Stimulated activated naive CD8-positive, alpha-beta T cell treated with anti-CD3 and anti-CD28 coated beads, Interleukin-15, amount 100 ng/mL, for 72 hours (primary cell): ENCODE data around the gene ADAR.

Source experiments
- ATAC-seq: fragments of 150-1000 bp; cut with Tn5 transposase; 2 replicates; pipeline ENCODE4 v1.10.0; 2021; ENCODE audit warnings: mild to moderate bottlenecking, moderate library complexity
- DNase-seq, 2 donors: peaks; one replicate each; pipeline ENCODE4 v3.0.0; 2021 to 2022
- H3K27ac Mint-ChIP-seq, 2 donors: one replicate each; pipeline ENCODE4 v1.8.0; 2022; ENCODE audit warnings: mild to moderate bottlenecking in 2 of 2, mixed read lengths in 2 of 2, moderate library complexity in 2 of 2
- H3K27me3 Mint-ChIP-seq: one replicate; pipeline ENCODE4 v1.8.0; 2022; ENCODE audit warnings: mixed read lengths
- H3K4me1 Mint-ChIP-seq: one replicate; pipeline ENCODE4 v1.8.0; 2022; ENCODE audit warnings: mild to moderate bottlenecking, mixed read lengths
- H3K4me3 Mint-ChIP-seq, 2 donors: one replicate each; pipeline ENCODE4 v1.8.0; 2022; ENCODE audit warnings: mild to moderate bottlenecking in 2 of 2, mixed read lengths in 2 of 2, moderate library complexity in 1 of 2
- H3K9me3 Mint-ChIP-seq, 2 donors: one replicate each; pipeline ENCODE4 v1.8.0; 2022; ENCODE audit warnings: mixed read lengths in 2 of 2

Gene ADAR

DNA sequence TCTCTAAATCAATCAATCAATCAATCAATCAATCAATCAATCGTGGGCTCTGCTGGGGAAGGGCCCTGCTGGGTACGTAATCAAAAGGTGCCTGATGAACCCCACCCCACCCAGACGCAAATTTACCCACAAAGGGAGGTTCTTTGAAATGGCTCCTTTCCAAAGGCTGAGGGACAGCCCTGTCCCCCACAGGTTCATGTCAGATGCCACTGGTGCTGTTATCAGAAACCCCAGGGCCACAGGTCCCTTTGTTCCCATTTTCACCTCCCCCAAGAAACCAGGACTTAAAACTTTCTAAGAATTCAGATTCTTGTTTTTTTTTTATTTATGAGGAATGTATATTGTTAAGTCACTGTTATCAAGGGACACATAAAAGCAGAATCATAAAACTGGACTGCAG is 26.2 kb downstream of the ADAR start:
- Mint-ChIP-seq H3K9me3 (no peaks in the 10 kb centered on the region), H3K27me3 (no peaks in the 10 kb centered on the region), H3K4me3 (no peak overlapping the region), H3K4me1 (no peaks in the 10 kb centered on the region), H3K27ac (peak overlapping the region in 1 of 2 donors; percentile 55)
- ATAC-seq: no peak
- no peak for DNase-seq

DNA sequence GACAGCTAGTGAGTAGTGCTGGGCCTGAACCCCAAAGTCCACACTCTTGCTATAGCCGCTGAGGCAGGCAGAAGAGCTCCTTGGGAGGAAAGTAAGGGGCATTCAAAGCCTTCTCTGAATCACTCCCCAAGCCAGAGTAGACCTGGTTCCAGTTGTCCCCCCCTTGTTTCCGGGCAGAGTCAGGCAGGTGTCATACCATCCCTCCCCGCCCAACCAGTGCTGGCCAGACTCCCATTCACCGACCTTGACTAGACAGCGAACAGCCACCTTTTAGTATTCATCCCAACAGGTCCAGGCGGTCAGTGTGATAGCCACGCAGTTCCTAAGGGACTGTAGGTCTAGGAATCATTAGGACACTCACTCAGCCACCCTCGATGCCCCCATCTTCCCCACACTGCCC is 28.6 kb downstream of the ADAR start:
- H3K4me3 Mint-ChIP-seq: no peak overlapping the region
- no peaks in the 10 kb centered on the region for H3K9me3 Mint-ChIP-seq
- no peak overlapping the region for H3K27ac Mint-ChIP-seq
- no peaks in the 10 kb centered on the region for H3K27me3 Mint-ChIP-seq
- no peaks in the 10 kb centered on the region for H3K4me1 Mint-ChIP-seq
- ATAC-seq (no peak), DNase-seq (no peak)

DNA sequence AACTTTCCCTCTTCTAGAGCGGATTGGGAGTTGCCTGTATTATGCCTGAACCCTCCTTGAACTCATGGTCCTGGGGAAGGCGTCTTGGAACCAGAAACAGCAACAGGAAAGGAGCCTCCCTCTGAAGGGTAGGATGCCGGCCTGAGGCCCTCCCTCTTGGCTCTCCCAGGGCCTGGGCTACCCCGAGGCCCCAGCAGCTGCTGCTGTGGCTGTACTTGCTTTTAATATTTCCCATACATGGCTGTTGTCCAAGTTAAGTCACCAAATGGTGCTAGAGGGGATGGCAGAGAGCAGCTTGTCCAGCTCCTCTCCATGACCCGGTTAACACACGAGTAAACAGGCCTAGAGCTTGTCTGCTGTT is 29.9 kb downstream of the ADAR start:
- H3K27me3 Mint-ChIP-seq: no peaks in the 10 kb centered on the region
- H3K9me3 Mint-ChIP-seq: no peaks in the 10 kb centered on the region
- no peaks in the 10 kb centered on the region for H3K4me1 Mint-ChIP-seq
- DNase-seq: no peak
- ATAC-seq: no peak
- peak overlapping the region in 1 of 2 donors; percentile 45 for H3K27ac Mint-ChIP-seq
- H3K4me3 Mint-ChIP-seq: no peak overlapping the region

DNA sequence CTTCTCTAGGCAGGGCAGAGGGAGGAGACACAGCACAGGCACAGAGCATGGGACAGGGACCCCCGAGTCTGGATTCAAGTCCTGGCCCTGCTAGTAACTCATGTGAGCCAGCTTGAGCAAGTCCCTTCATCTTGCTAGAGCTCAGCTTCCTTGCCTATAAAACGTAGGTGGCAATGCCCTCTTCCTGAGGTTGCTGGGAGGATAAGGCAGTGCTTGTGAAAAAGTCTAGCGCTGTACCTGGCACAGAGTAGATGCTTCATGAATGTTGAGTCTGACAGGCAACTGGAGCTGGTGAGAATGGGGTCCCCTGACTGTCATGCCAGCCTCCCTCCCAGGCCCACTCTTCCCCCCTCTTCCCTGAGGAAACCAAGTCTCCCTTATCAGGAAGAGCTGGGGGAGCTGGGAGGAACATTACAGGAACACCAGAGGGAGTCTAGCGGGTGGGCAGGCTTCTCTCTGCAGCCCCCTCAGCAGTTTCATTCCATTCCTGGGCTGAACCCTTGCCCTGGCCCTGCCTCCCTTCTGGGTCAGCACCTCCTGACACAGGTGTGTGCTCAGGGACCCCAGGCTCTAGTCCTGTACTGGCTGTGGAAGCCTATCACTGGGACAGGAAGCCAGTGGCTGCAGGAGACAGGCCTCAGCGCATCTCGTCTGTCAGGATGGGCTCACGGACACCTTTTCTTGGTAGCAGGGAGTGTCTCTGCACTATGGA is 30.5 kb downstream of the ADAR start:
- no peak for ATAC-seq
- Mint-ChIP-seq H3K27me3 (no peaks in the 10 kb centered on the region), H3K4me1 (no peaks in the 10 kb centered on the region), H3K4me3 (no peak overlapping the region), H3K27ac (peak overlapping the region in 1 of 2 donors; percentile 45), H3K9me3 (no peaks in the 10 kb centered on the region)
- DNase-seq: no peak

DNA sequence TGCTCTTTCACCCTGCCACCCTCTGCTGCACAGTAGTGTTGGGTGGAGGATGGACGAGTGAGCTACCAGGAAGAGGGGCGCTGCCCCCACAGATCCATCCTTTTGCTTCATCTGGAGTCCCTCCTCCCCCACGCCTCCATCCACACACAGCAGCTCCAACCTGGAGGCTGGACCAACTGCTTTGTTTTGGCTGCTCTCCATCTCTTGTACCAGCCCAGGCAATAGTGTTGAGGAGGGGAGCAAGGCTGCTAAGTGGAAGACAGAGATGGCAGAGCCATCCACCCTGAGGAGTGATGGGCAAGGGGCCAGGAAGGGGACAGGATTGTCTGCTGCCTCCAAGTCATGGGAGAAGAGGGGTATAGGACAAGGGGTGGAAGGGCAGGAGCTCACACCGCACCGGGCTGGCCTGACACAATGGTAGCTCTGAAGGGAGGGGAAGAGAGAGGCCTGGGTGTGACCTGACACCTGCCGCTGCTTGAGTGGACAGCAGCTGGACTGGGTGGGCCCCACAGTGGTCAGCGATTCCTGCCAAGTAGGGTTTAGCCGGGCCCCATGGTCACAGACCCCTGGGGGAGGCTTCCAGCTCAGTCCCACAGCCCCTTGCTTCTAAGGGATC is 31.9 kb downstream of the ADAR start:
- no peak overlapping the region for H3K4me3 Mint-ChIP-seq
- H3K27me3 Mint-ChIP-seq: no peaks in the 10 kb centered on the region
- no peaks in the 10 kb centered on the region for H3K9me3 Mint-ChIP-seq
- H3K27ac Mint-ChIP-seq: peak overlapping the region in 1 of 2 donors; percentile 68
- H3K4me1 Mint-ChIP-seq: no peaks in the 10 kb centered on the region
- DNase-seq: no peak
- peak; percentile 5 for ATAC-seq

DNA sequence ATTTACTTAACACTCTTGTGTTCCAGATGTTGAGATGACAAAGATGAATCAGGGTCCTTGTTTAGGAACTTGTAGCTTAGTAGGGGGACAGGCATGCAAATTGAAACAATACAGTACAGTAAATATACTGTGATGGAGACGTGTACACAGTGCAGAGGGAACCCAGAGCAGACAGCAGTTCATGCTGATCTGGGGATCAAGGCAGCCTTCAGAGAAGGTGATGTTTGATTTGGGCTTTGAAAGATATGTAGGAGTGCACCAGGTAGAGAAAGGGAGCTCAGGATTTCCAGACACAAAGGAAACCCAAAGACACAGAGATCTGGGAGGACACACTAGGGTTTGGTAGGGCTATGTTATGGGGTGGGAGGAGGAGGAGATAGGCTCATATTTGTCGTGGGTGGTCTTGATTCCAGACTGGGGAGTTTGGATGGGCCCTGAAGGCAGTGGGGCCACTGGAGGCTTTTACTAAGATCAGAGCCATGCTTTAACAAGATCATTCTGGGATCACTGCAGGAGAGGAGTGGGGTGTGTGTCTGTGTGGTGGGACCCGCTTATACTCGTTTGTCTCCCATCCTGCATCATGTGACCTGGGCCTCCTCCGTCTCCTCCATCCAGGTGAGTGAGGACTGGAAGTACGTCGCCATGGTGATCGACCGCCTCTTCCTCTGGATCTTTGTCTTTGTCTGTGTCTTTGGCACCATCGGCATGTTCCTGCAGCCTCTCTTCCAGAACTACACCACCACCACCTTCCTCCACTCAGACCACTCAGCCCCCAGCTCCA is 32.6 kb downstream of the ADAR start:
- no peaks in the 10 kb centered on the region for H3K27me3 Mint-ChIP-seq
- ATAC-seq (peak; percentile 8), DNase-seq (no peak)
- H3K27ac Mint-ChIP-seq: peak overlapping the region in 1 of 2 donors; percentile 21
- no peaks in the 10 kb centered on the region for H3K4me1 Mint-ChIP-seq
- H3K9me3 Mint-ChIP-seq: no peaks in the 10 kb centered on the region
- H3K4me3 Mint-ChIP-seq: no peak overlapping the region

DNA sequence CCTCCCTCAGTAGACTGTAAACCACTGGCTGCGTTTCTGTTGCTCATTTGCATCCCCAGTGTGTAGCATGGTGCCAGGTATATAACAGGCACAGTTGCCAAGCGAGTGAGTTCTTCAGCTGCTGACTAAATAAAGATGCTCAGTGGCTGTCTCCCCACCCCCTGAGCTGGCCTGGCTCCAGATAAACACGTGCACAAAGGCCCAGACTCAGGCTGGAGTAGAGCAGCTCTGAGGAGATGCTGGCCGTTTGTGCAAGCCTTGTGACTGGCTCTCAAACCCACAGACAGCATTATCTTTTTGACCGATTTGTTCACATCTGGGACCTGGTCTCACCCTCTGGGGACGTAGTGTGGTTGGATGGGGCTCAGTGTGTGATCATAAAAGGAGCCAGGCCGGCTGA is 33.3 kb downstream of the ADAR start:
- ATAC-seq (peak; percentile 7), DNase-seq (no peak)
- Mint-ChIP-seq H3K4me1 (no peaks in the 10 kb centered on the region), H3K27me3 (peaks cover 4% of the 10 kb centered on the region), H3K4me3 (no peak overlapping the region), H3K27ac (peak overlapping the region in 1 of 2 donors; percentile 0), H3K9me3 (no peaks in the 10 kb centered on the region)

DNA sequence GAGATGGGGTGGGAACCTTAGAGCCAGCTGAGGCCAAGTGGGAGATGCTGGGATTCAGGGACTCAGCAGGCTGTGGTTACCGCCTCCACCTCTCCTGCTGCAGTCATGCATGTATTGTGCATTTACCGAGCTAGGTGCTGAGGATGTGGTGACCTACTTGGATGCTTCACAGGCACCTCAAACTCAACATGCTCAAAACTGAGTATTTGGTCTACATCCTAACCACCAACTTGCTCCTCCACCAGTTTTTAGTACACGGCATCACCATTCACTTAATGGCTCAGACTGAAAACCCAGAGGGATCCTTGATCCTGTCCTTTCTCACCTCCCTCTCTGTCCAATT is 34.8 kb downstream of the ADAR start:
- Mint-ChIP-seq H3K4me3 (no peak overlapping the region), H3K4me1 (peaks cover 3% of the 10 kb centered on the region), H3K27me3 (peaks cover 14% of the 10 kb centered on the region), H3K27ac (no peak overlapping the region), H3K9me3 (no peaks in the 10 kb centered on the region)
- DNase-seq (no peak), ATAC-seq (no peak)

DNA sequence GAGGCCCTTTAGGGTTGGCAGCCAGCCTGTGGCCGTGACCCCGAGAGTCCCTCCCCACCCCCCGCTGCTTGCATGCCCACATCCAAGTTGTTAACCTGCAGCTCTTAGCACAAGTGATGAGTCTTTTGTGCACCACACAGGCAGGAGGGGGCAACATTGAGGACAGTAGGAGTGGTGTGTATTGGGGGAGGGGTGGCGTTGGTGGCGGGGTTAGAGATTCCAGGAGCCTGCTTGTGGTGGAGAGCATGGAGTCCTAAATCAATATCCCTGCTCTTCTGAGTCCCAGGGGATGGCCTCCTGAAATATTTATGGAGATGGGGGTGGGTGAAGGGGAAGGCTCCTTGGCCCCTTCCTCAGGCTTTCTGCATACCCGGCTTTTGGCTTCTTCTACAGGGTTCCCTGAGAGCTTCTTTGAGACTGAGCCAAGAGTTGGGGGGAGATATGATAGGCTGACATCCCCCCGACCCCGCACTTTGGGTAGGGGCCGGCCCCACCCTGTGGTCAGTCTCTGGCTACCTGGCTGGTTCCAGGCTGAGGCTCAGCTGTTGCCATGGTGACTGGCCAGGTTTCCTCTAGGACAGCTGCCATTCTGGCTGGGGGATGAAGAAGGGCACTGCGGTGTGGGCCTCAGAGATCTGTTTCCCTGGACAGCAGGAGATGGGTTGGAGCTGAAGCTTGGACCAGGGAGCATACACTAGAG is 35.4 kb downstream of the ADAR start:
- DNase-seq (no peak), ATAC-seq (no peak)
- Mint-ChIP-seq H3K4me1 (peaks cover 9% of the 10 kb centered on the region), H3K4me3 (no peak overlapping the region), H3K27me3 (peaks cover 19% of the 10 kb centered on the region), H3K27ac (no peak overlapping the region), H3K9me3 (no peaks in the 10 kb centered on the region)

DNA sequence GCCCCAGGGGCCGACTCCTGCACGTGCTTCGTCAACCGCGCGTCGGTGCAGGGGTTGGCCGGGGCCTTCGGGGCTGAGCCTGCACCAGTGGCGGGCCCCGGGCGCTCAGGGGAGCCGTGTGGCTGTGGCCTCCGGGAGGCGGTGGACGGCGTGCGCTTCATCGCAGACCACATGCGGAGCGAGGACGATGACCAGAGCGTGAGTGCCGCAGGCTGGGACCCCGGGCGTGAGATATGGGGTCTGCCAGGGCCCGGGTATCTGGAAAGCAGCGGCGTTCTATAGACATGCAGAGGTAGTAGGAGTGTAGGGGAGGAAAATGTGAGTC is 36.1 kb downstream of the ADAR start:
- Mint-ChIP-seq H3K4me3 (no peak overlapping the region), H3K27me3 (peaks cover 26% of the 10 kb centered on the region), H3K27ac (no peak overlapping the region), H3K9me3 (no peaks in the 10 kb centered on the region), H3K4me1 (peaks cover 13% of the 10 kb centered on the region)
- ATAC-seq (no peak), DNase-seq (no peak)

DNA sequence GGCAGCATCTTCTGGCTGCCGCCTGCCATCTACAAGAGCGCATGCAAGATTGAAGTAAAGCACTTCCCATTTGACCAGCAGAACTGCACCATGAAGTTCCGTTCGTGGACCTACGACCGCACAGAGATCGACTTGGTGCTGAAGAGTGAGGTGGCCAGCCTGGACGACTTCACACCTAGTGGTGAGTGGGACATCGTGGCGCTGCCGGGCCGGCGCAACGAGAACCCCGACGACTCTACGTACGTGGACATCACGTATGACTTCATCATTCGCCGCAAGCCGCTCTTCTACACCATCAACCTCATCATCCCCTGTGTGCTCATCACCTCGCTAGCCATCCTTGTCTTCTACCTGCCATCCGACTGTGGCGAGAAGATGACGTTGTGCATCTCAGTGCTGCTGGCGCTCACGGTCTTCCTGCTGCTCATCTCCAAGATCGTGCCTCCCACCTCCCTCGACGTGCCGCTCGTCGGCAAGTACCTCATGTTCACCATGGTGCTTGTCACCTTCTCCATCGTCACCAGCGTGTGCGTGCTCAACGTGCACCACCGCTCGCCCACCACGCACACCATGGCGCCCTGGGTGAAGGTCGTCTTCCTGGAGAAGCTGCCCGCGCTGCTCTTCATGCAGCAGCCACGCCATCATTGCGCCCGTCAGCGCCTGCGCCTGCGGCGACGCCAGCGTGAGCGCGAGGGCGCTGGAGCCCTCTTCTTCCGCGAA is 36.6 kb downstream of the ADAR start:
- peak overlapping the region in 1 of 2 donors; percentile 74 for H3K27ac Mint-ChIP-seq
- no peak overlapping the region for H3K4me3 Mint-ChIP-seq
- peaks cover 13% of the 10 kb centered on the region for H3K4me1 Mint-ChIP-seq

DNA sequence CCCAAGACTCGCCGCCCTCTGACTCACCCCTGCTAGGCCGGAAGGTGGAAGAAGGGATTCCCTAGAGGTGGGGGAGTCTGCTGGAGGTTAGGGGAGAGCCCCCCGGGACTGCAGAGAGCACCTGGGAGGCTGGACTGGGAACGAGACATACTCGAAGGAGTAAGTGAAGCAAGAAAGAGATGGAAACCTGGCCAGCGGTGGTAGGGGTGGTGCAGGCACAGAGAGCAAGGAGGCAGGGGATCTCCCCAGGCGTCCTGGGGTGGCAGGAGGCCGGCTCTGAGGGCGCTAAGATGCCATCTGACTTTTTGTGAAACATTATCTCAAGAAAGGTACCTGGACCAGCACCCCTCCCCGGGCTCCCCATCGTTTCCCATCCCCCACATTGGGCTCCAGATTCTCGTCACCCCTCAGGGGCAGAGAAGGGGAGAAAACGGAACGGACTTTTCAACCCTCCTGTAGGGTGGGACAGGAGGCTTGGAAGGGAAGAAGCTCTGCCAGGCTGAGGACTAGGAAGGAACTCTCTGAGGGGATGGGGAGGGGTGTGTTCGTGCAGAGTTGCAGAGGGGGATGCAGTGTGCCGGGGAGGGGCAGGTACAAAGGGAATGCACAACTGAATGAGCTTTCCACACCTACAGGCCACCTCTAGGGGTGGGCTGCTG is 39.7 kb downstream of the ADAR start:
- Mint-ChIP-seq H3K4me3 (peak overlapping the region in 1 of 2 donors; percentile 65), H3K27me3 (peaks cover 33% of the 10 kb centered on the region), H3K9me3 (no peaks in the 10 kb centered on the region), H3K4me1 (peaks cover 13% of the 10 kb centered on the region), H3K27ac (no peak overlapping the region)
- ATAC-seq: peak; percentile 26
- no peak for DNase-seq

More for the DNA sequence above, 36.6 kb downstream of the ADAR start:
- no peak for ATAC-seq
- Mint-ChIP-seq H3K9me3 (no peaks in the 10 kb centered on the region), H3K27me3 (peaks cover 31% of the 10 kb centered on the region)
- no peak for DNase-seq

DNA sequence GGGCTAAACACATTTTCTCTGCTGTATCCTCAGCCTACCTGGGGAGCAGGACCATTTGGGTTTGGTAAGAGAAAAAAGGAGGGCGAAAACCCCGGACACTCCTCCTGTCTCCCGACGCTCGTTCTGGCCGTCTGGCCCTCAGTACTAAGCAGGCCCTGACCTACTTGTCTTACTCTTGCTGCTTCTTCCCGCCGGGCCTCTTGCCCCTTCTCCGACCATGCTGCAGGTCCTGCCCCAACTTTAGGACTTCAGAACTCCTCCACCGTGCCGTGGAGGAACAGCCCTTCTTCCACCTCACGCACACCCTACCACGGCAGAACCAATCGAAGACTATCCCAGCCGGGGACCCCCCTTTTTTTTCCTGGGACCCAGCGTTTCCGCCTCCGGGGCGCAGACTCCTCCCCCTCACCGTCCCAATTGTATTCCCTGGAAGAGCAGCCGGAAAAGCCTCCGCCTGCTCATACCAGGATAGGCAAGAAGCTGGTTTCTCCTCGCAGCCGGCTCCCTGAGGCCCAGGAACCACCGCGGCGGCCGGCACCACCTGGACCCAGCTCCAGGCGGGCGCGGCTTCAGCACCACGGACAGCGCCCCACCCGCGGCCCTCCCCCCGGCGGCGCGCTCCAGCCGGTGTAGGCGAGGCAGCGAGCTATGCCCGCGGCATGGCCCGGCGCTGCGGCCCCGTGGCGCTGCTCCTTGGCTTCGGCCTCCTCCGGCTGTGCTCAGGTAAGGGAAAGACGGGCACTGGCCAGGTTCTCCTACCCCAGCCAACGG is 40.4 kb downstream of the ADAR start, which contains the start of gene CHRNB2:
TSS of gene CHRNB2 (plus strand) at position 393 of the 771 bp plus-strand sequence. CDS start at position 660, 267 bp downstream.
- peak within 1 kb of the TSS; percentile 59 to 65 for H3K4me3 Mint-ChIP-seq
- H3K4me1 Mint-ChIP-seq: peaks cover 13% of the 10 kb centered on the region

DNA sequence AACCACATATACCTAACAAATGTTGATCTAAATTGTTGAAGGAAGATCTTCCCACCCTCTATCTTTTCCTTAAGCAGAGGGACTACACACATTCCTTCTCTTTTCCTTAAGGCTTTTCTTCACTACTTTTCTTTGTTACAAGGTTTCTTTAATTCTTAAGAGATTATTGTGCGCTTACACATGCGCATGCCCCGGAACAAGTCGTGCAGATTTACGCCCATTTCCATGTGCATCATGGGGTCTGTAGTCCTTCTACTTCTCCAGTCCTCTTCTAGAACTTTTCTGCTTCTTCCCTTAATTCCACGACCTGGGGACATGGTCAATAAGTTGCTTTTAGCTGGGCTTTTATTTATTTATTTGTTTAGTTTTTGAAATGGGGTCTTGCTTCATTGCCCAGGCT is 42.1 kb downstream of the ADAR start:
- Mint-ChIP-seq H3K4me3 (no peak overlapping the region), H3K9me3 (no peaks in the 10 kb centered on the region), H3K27ac (no peak overlapping the region), H3K4me1 (peaks cover 13% of the 10 kb centered on the region), H3K27me3 (peaks cover 33% of the 10 kb centered on the region)
- ATAC-seq: no peak
- no peak for DNase-seq

More for the DNA sequence above, 40.4 kb downstream of the ADAR start, which contains the start of gene CHRNB2:
- H3K9me3 Mint-ChIP-seq: no peaks in the 10 kb centered on the region
- no peak within 1 kb of the TSS for H3K27ac Mint-ChIP-seq
- peak; percentile 69 to 80 for DNase-seq
- ATAC-seq: peak; percentile 91
- peaks cover 33% of the 10 kb centered on the region for H3K27me3 Mint-ChIP-seq
